DMS153 (cell line): ENCODE measurements around the gene PAK6.

Source experiments
- DNase-seq: peaks from one replicate; lab custom pipeline; 2025; lab: John Stamatoyannopoulos, UW

The PAK6 gene

GRCh38 chr15:40276927-40277326 is 38.1 kb downstream of the PAK6 start:
- DNase-seq: no peak

GRCh38 chr15:40277471-40277870 is 38.6 kb downstream of the PAK6 start:
- no peak for DNase-seq

GRCh38 chr15:40278026-40278425 is 39.2 kb downstream of the PAK6 start:
- DNase-seq: no peak

GRCh38 chr15:40279437-40280141 is 40.7 kb downstream of the PAK6 start:
- DNase-seq: no peak

- no peak for DNase-seq
These were observed 41.6 kb downstream of the PAK6 start for GRCh38 chr15:40280260-40281056.

- DNase-seq: no peak
These were observed 42.4 kb downstream of the PAK6 start for GRCh38 chr15:40281057-40281800.

- DNase-seq: no peak
These were observed 42.9 kb downstream of the PAK6 start for GRCh38 chr15:40281801-40282146.

- DNase-seq: no peak
These were observed 43.4 kb downstream of the PAK6 start for GRCh38 chr15:40282147-40282868.

GRCh38 chr15:40282869-40283614 is 44.2 kb downstream of the PAK6 start, which contains the start of gene ANKRD63:
ANKRD63 (minus strand) TSS chr15:40283064; CDS start chr15:40282586, 478 bp downstream.
- no peak for DNase-seq

GRCh38 chr15:40283615-40284300 is 44.9 kb downstream of the PAK6 start:
- DNase-seq: no peak

GRCh38 chr15:40285151-40285550 is 46.3 kb downstream of the PAK6 start:
- no peak for DNase-seq

- no peak for DNase-seq
These were observed 46.7 kb downstream of the PAK6 start for GRCh38 chr15:40285554-40286011.

GRCh38 chr15:40286061-40286532 is 47.2 kb downstream of the PAK6 start:
- DNase-seq: no peak

GRCh38 chr15:40286794-40287193 is 47.9 kb downstream of the PAK6 start:
- DNase-seq: no peak

- DNase-seq: no peak
These were observed 48.6 kb downstream of the PAK6 start for GRCh38 chr15:40287505-40287904.

GRCh38 chr15:40287968-40288367 is 49.1 kb downstream of the PAK6 start:
- no peak for DNase-seq

- DNase-seq: peak; percentile 34
These were observed 50.4 kb downstream of the PAK6 start for GRCh38 chr15:40289140-40289775.

- no peak for DNase-seq
These were observed 51.7 kb downstream of the PAK6 start for GRCh38 chr15:40290545-40290917.

GRCh38 chr15:40290918-40291574 is 52.2 kb downstream of the PAK6 start:
- no peak for DNase-seq

GRCh38 chr15:40292246-40292645 is 53.4 kb downstream of the PAK6 start:
- DNase-seq: no peak
